ENCODE data around the gene NUBPL.

GRCh38 chr14:31745741-31746140, 184.5 kb downstream of the NUBPL start:
- TF ChIP-seq CTCF (IDR thresholded peaks at IDR 0.05 in 8 of 11, conservative IDR thresholded peaks at IDR 0.05 in 3 of 11) = no peak
- no peak for TF ChIP-seq POLR2A (IDR thresholded peaks at IDR 0.05)
- TF ChIP-seq POLR2AphosphoS5 (IDR thresholded peaks at IDR 0.05) = no peak
